Ishikawa (cell line): Measurements from ENCODE around the gene PHF1.

Experiments used
- CEBPB ChIP-seq: IDR thresholded peaks from 2 replicates; pipeline ENCODE4 v1.6.1; 2012
- CREB1 ChIP-seq: IDR thresholded peaks from 2 replicates; pipeline ENCODE4 v1.6.1; 2012; ENCODE audit warnings: low read depth
- EGR1 ChIP-seq: IDR thresholded peaks from 2 replicates; pipeline ENCODE4 v1.6.1; 2012
- EP300 ChIP-seq: IDR thresholded peaks from 2 replicates; pipeline ENCODE4 v1.6.1; 2012; ENCODE audit warnings: borderline replicate concordance
- FOXM1 ChIP-seq: IDR thresholded peaks from 2 replicates; pipeline ENCODE4 v1.6.1; 2012; ENCODE audit warnings: low read depth, borderline replicate concordance
- NFIC ChIP-seq: IDR thresholded peaks from 2 replicates; pipeline ENCODE4 v1.6.1; 2012
- RAD21 ChIP-seq: IDR thresholded peaks from 2 replicates; pipeline ENCODE4 v1.6.1; 2012; ENCODE audit warnings: low read depth
- TAF1 ChIP-seq: IDR thresholded peaks from 2 replicates; pipeline ENCODE4 v1.6.1; 2012; ENCODE audit warnings: low read depth, mild to moderate bottlenecking
- TCF12 ChIP-seq: IDR thresholded peaks from 2 replicates; pipeline ENCODE4 v1.6.1; 2012; ENCODE audit warnings: low read depth
- TEAD4 ChIP-seq: IDR thresholded peaks from 2 replicates; pipeline ENCODE4 v1.6.1; 2012
- YY1 ChIP-seq: IDR thresholded peaks from 2 replicates; pipeline ENCODE4 v1.6.1; 2012; ENCODE audit warnings: low read depth
- ZBTB7A ChIP-seq: IDR thresholded peaks from 2 replicates; pipeline ENCODE4 v1.6.1; 2012; ENCODE audit warnings: low read depth
- TF ChIP-seq, protein P1 (sequence below): IDR thresholded peaks from 2 replicates; pipeline ENCODE4 v1.6.1; 2012; ENCODE audit warnings: low read depth, mild to moderate bottlenecking
- TF ChIP-seq, protein P2 (sequence below): IDR thresholded peaks from 2 replicates; pipeline ENCODE4 v1.6.1; 2012
- TF ChIP-seq, protein P3 (sequence below): IDR thresholded peaks from 2 replicates; pipeline ENCODE4 v1.6.1; 2012

Gene PHF1

DNA sequence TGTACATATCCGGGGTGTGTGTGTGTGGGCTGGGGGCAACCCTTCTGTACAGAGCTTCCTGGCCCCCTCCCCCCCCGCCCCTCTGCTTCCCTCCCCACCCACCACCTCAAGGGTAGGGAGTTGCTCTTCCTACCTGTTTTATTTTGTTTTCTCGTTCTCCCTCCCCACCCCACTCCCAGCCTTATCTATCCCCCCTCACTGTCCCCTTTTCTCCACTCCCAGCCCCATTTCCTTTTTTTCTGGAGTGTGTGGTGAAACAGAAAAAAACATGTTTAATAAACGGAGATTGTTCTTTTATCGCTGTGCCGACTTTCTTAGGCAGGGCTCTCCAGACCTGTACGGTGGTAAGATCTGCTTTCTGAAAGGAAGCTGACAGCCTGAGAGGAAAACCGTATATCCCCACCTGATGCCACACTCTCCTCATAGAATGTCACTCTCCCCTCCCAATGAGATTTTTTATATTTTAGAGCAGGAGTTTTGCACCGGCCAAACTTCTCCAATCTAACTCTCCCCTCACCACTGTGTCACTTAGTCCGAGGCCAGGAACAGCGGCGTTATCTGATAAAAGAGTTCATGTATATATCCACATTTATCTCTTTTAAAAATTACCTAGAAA lies 42.7 kb downstream of the PHF1 start:
- TF ChIP-seq, protein P1, sequence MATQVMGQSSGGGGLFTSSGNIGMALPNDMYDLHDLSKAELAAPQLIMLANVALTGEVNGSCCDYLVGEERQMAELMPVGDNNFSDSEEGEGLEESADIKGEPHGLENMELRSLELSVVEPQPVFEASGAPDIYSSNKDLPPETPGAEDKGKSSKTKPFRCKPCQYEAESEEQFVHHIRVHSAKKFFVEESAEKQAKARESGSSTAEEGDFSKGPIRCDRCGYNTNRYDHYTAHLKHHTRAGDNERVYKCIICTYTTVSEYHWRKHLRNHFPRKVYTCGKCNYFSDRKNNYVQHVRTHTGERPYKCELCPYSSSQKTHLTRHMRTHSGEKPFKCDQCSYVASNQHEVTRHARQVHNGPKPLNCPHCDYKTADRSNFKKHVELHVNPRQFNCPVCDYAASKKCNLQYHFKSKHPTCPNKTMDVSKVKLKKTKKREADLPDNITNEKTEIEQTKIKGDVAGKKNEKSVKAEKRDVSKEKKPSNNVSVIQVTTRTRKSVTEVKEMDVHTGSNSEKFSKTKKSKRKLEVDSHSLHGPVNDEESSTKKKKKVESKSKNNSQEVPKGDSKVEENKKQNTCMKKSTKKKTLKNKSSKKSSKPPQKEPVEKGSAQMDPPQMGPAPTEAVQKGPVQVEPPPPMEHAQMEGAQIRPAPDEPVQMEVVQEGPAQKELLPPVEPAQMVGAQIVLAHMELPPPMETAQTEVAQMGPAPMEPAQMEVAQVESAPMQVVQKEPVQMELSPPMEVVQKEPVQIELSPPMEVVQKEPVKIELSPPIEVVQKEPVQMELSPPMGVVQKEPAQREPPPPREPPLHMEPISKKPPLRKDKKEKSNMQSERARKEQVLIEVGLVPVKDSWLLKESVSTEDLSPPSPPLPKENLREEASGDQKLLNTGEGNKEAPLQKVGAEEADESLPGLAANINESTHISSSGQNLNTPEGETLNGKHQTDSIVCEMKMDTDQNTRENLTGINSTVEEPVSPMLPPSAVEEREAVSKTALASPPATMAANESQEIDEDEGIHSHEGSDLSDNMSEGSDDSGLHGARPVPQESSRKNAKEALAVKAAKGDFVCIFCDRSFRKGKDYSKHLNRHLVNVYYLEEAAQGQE: no peak
- TF ChIP-seq ZBTB7A (no peak), EGR1 (no peak), TEAD4 (no peak), CREB1 (no peak), CEBPB (no peak), FOXM1 (no peak), RAD21 (no peak), YY1 (no peak), TCF12 (no peak), TAF1 (no peak), EP300 (no peak), NFIC (no peak)
- TF ChIP-seq, protein P2, sequence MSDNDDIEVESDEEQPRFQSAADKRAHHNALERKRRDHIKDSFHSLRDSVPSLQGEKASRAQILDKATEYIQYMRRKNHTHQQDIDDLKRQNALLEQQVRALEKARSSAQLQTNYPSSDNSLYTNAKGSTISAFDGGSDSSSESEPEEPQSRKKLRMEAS: no peak
- TF ChIP-seq, protein P3, sequence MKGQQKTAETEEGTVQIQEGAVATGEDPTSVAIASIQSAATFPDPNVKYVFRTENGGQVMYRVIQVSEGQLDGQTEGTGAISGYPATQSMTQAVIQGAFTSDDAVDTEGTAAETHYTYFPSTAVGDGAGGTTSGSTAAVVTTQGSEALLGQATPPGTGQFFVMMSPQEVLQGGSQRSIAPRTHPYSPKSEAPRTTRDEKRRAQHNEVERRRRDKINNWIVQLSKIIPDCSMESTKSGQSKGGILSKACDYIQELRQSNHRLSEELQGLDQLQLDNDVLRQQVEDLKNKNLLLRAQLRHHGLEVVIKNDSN: no peak

DNA sequence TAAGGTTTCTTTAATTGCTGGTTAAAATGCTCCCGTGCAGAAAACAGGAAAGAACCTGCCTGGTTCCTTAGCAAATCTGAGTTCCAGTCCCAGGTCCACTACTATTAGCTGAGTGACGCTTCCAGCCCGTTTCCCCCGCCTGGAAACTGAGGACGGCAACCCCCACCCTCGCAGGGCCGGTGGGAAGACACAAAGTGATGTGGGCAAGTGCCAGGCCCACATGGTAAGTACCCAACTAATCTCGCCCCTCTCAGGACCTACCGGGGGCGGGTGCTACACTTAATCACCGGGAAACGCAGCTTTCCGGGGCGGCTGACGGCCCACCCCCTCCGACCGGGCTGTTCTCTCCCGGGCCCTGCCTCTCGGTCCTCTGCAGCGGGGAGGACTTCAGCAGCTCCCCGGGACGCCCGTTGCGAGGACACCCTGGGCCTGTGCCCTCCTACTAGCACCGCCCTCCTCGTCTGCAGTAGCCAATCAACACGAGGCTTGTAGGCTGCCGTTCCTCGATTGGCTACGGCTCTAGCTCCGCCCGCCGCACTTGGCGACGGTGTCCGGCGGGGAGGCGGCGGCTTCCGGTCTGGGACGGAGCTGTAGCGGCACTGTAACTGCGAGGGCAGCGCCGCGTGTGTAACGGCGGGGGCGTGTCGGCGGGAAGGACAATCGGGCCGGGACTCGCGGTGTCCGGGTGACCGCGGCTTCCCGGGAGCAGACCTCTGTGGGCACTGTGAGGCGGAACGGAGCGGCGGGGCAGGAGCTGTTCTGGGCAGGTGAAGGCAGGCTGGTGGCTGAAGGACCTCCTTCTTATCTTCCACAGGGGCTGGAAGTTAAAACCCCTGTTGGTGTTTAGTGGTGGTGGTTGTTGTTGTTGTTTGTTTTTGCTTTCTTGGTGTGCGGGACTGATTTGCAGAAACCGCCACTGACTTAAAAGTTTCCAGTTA lies 43.5 kb downstream of the PHF1 start, which contains the start of gene ZBTB9:
Gene ZBTB9, plus strand, starts transcription at position 568 of the 938 bp plus-strand sequence. CDS start 525 bp downstream, outside the sequence.
- TF ChIP-seq TEAD4 (peak; percentile 23; the same call in 1 of the 2 replicates), TCF12 (peak; percentile 66; the same call in 1 of the 2 replicates), ZBTB7A (0 out of 2 replicates have a peak, but pooled peaks have one; percentile 24), CREB1 (peak; percentile 57), TAF1 (peak; percentile 86), EP300 (no peak; the same call in 1 of the 2 replicates), EGR1 (peak; percentile 75), YY1 (peak; percentile 70; the same call in 1 of the 2 replicates), RAD21 (no peak), CEBPB (no peak), NFIC (peak; percentile 51; the same call in 1 of the 2 replicates)
- TF ChIP-seq, protein P2: peak; percentile 98
- TF ChIP-seq, protein P3: no peak; the same call in 1 of the 2 replicates

DNA sequence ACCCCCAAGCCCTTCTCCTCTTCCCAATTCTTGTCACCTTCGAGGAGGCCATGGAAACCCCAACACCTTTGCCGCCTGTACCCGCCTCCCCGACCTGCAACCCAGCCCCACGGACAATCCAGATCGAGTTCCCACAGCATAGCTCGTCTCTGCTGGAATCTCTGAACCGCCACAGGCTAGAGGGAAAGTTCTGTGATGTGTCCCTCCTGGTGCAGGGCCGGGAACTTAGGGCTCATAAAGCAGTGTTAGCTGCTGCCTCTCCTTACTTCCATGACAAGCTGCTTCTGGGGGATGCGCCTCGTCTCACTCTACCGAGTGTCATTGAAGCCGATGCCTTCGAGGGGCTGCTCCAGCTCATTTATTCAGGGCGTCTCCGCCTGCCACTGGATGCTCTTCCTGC lies 44.2 kb downstream of the PHF1 start:
- TF ChIP-seq CREB1: no peak
- no peak for TF ChIP-seq EP300
- TF ChIP-seq, protein P1: no peak
- TF ChIP-seq NFIC: no peak
- no peak for TF ChIP-seq ZBTB7A
- TF ChIP-seq YY1: no peak
- TF ChIP-seq, protein P3: no peak

DNA sequence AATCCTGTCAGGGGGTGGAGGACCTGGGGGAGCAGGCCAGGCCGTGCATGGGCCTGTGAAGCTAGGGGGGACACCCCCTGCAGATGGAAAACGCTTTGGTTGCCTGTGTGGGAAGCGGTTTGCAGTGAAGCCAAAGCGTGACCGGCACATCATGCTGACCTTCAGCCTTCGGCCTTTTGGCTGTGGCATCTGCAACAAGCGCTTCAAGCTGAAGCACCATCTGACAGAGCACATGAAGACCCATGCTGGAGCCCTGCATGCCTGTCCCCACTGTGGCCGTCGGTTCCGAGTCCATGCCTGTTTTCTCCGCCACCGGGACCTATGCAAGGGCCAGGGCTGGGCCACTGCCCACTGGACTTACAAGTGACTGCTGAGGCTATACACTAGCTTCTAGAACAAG lies 45.3 kb downstream of the PHF1 start:
- TF ChIP-seq ZBTB7A (no peak), NFIC (no peak), TEAD4 (no peak), EGR1 (no peak), TAF1 (no peak), CREB1 (no peak), TCF12 (no peak), YY1 (no peak), CEBPB (no peak), EP300 (no peak), FOXM1 (no peak), RAD21 (no peak)
- TF ChIP-seq, protein P1: no peak
- TF ChIP-seq, protein P3: no peak
- TF ChIP-seq, protein P2: no peak
